ENCODE results near the gene PSME3IP1. TPM values are rescaled to one million over a fixed set of nuclear protein-coding genes. Genes with fewer than 3 reads are reported as not detected.

PSME3IP1 gene
- total RNA-seq, 1 donor from 2014 or later = 62.9 TPM

DNA sequence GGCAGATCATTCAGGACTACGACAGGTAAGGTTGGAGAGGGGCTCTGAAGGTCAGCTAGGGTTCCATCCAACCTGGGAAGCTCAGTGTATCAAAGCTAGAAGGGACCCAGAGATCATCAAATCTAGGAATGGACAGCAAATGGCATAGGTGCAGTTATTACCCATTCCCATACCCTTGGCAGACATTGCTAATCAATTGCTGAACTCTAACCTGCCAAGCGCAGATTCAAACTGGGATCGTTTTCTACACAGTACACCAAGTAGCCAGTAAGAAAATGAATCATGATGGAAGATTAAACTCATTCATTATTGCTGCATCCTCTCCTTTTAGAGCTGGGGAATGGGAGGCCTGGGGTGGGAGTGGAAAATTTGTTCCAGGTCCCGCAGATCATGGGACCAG lies 59.9 kb downstream of the PSME3IP1 start:
- Histone ChIP-seq H3K36me3 (ENCODE audit: control insufficient read depth, insufficient read depth, low read length) (peaks cover 1% of the 10 kb centered on the region), H3K4me3 (ENCODE audit: low read depth, low read length) (no peak overlapping the region), H3K27me3 (ENCODE audit: control insufficient read depth, insufficient read depth, low read length) (no peaks in the 10 kb centered on the region)
- TF ChIP-seq, protein P1, sequence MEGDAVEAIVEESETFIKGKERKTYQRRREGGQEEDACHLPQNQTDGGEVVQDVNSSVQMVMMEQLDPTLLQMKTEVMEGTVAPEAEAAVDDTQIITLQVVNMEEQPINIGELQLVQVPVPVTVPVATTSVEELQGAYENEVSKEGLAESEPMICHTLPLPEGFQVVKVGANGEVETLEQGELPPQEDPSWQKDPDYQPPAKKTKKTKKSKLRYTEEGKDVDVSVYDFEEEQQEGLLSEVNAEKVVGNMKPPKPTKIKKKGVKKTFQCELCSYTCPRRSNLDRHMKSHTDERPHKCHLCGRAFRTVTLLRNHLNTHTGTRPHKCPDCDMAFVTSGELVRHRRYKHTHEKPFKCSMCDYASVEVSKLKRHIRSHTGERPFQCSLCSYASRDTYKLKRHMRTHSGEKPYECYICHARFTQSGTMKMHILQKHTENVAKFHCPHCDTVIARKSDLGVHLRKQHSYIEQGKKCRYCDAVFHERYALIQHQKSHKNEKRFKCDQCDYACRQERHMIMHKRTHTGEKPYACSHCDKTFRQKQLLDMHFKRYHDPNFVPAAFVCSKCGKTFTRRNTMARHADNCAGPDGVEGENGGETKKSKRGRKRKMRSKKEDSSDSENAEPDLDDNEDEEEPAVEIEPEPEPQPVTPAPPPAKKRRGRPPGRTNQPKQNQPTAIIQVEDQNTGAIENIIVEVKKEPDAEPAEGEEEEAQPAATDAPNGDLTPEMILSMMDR (IDR thresholded peaks at IDR 0.05; ENCODE audit: insufficient read depth, low read length, severe bottlenecking) = no peak
- FAIRE-seq = no peak
- no peak for DNase-seq (ENCODE audit: low read depth)

- Histone ChIP-seq H3K27me3 (ENCODE audit: control insufficient read depth, insufficient read depth, low read length) (no peaks in the 10 kb centered on the region), H3K36me3 (ENCODE audit: control insufficient read depth, insufficient read depth, low read length) (peaks cover 1% of the 10 kb centered on the region), H3K4me3 (ENCODE audit: low read depth, low read length) (no peak overlapping the region)
- FAIRE-seq (no peak), DNase-seq (ENCODE audit: low read depth) (no peak)
- TF ChIP-seq, protein P1 (IDR thresholded peaks at IDR 0.05; ENCODE audit: insufficient read depth, low read length, severe bottlenecking) = no peak
These were observed 60.5 kb downstream of the PSME3IP1 start for GRCh38 chr16:57125376-57125775.

DNA sequence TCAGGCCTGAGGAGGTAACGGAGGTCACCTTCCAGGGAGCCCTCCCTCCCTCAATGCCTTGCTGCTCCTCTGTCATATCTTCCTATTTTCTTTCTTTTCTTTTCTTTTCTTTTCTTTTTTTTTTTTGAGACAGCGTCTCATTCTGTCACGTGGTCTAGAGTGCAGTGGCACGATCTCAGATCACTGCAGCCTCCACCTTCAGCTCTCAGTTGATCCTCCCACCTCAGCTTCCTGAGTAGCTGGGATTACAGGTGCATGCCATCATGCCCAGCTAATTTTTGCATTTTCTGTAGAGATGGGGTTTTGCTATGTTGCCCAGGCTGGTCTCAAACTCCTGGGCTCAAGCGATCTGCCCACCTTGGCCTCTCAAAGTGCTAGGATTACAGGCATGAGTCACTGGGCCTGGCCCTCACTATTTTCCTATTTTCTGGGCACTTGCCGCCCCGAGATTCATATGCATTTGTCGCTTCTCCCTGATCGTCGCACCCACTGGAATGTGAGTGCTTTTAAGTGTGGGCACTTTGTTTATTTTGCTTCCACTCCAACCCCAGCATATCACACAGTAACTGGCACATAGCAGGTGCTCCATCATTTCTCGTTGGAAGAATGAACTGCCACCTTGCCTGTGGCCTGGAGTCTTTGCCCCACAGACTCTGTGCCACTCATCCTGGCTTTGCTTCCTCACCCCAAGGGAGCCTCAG lies 61.7 kb downstream of the PSME3IP1 start:
- H3K27me3 ChIP-seq (ENCODE audit: control insufficient read depth, insufficient read depth, low read length) = no peaks in the 10 kb centered on the region
- no peak for DNase-seq (ENCODE audit: low read depth)
- TF ChIP-seq, protein P1 (IDR thresholded peaks at IDR 0.05; ENCODE audit: insufficient read depth, low read length, severe bottlenecking) = no peak
- no peak overlapping the region for H3K4me3 ChIP-seq (ENCODE audit: low read depth, low read length)
- H3K36me3 ChIP-seq (ENCODE audit: control insufficient read depth, insufficient read depth, low read length) = peaks cover 3% of the 10 kb centered on the region
- no peak for FAIRE-seq

GRCh38 chr16:57123216-57123973 lies 62.4 kb downstream of the PSME3IP1 start:
- peak; percentile 23 for FAIRE-seq
- DNase-seq (ENCODE audit: low read depth) = no peak
- H3K4me3 ChIP-seq (ENCODE audit: low read depth, low read length) = no peak overlapping the region
- TF ChIP-seq, protein P1 (IDR thresholded peaks at IDR 0.05; ENCODE audit: insufficient read depth, low read length, severe bottlenecking) = no peak
- H3K36me3 ChIP-seq (ENCODE audit: control insufficient read depth, insufficient read depth, low read length) = peaks cover 3% of the 10 kb centered on the region
- no peaks in the 10 kb centered on the region for H3K27me3 ChIP-seq (ENCODE audit: control insufficient read depth, insufficient read depth, low read length)

DNA sequence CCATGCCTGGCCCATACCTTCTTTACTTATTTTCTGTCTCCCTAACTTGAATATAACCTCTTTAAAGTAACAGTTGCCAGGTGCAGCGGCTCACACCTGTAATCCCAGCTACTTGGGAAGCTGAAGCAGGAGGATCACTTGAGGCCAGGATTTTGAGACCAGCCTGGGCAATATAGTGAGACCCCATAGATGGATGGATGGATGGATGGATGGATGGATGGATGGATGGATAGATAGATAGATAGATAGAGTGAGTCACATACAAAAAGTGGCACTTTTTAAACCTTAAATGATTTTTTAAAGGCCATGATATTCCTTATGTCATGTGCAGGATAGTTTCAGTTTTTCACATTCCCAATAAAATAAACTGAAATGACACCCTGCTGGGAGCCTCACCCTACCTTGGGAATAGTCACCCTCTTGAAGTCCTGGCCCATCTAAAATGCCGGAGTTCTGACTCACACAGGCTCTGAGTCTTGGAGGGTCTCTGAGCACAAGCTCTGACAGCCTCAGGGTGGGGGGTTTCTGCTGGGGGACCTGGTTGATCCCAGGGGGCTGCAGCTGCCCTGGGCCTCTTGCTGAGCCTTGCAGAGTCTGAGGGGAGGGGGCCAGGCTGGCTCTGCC lies 67.3 kb downstream of the PSME3IP1 start:
- H3K36me3 ChIP-seq (ENCODE audit: control insufficient read depth, insufficient read depth, low read length) = peaks cover 3% of the 10 kb centered on the region
- H3K27me3 ChIP-seq (ENCODE audit: control insufficient read depth, insufficient read depth, low read length) = no peaks in the 10 kb centered on the region
- no peak overlapping the region for H3K4me3 ChIP-seq (ENCODE audit: low read depth, low read length)
- TF ChIP-seq, protein P1 (IDR thresholded peaks at IDR 0.05; ENCODE audit: insufficient read depth, low read length, severe bottlenecking) = no peak
- DNase-seq (ENCODE audit: low read depth) = no peak
- FAIRE-seq = no peak

Measured in bronchial epithelial cell (primary cell).